NCI-H1048 (cell line): ENCODE measurements around the gene PLEKHA6.
A peak's percentile ranks its signal among the peaks of the same experiment; 100 is the strongest.

Experiments
- DNase-seq: peaks from one replicate; lab custom pipeline; 2025; lab: John Stamatoyannopoulos, UW

PLEKHA6 gene

DNA sequence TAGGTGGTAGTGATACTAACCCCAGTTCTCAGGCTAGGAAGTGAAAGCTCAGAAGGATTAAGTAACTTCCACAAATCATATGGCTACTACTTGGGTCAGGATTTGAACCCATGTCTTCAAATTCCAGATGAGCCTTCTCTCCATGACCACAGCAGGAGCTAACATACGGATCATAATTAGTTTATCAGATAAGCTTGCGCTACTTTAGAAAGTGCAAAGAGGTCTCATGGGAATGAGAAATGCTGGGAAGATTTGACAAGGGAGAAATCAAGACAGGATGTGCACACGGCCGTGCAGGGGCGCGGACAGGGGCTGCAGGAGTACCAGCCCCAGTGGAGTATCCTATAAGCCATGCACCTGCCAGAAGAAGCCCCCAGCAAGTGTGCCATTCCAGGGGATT lies 5.2 kb downstream of the PLEKHA6 start:
- DNase-seq: no peak

DNA sequence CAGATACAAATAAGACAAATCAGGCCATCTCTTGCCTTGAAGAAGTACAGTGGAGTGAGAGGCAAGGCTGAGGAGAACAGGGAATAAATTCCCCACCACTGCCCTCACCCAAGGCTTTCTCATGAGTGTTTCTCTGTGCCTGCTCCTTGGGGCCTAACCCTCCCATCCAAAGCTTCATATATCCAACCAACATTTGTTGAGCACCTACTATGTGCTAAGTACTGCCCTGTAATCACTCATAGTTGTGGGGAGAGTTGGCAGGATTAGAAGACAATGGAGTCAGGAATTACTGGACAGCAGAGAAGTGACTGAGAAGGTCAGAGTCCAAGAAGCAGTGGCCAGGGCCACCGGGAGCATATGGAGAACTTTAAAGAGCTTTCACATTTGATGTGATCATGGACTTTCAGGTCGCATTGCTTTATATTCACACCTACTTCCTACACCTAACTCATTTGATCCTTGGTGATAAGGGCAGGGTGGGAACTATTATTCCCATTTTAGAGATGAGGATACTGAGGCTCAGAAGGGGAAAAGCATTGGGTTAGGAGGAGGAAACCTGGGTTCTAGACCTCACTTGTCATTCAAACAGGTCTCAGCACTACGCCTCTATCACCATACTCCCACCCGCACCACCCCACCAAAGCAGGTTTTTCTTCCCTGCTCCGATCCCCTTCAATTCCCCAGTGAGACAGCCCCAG lies 6.4 kb downstream of the PLEKHA6 start:
- no peak for DNase-seq

GRCh38 chr1:204350857-204351573 lies 8.7 kb downstream of the PLEKHA6 start:
- DNase-seq: no peak

- DNase-seq: no peak
Observed at GRCh38 chr1:204350312-204350711, 9.4 kb downstream of the PLEKHA6 start.

GRCh38 chr1:204349602-204350001 lies 10.1 kb downstream of the PLEKHA6 start:
- DNase-seq: no peak

DNA sequence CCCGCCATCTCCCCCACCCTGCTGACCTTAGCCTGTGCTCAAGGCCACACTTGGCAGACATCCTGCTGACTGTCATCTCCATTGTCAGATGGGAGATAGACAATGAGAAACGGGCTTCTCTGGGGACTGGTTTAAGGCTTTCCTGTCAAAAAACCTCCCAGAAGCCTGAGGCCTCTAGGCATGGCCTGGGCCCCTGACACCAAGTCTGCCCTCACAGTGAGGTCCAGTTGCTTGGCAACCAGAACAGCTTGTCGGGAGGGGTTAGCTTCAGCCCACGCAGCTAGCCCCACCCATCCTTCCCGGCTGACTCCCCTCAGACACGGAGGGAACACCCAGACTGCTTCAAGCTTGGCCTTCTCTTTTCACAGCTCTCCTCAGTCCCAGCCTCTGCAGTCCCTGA lies 11.0 kb downstream of the PLEKHA6 start:
- no peak for DNase-seq

DNA sequence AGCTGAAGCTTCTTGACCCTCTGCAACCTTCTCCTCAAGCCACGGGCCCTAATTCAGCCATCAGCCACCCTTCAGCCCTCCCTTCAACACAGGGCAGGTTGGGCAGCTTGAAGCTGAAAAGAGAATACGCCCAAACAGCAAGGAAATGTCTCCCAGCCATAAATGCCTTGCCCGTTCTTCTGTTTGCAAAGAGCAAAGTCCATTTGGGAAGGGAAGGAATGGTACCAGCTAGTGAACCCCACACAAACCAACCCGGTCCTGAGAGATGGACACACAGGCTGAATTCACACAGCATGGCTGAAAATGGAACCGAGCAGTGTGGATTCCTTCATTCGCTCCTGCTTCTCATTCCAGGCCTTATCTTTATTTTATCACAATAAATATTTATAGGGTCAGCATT lies 11.5 kb downstream of the PLEKHA6 start:
- DNase-seq: no peak

DNA sequence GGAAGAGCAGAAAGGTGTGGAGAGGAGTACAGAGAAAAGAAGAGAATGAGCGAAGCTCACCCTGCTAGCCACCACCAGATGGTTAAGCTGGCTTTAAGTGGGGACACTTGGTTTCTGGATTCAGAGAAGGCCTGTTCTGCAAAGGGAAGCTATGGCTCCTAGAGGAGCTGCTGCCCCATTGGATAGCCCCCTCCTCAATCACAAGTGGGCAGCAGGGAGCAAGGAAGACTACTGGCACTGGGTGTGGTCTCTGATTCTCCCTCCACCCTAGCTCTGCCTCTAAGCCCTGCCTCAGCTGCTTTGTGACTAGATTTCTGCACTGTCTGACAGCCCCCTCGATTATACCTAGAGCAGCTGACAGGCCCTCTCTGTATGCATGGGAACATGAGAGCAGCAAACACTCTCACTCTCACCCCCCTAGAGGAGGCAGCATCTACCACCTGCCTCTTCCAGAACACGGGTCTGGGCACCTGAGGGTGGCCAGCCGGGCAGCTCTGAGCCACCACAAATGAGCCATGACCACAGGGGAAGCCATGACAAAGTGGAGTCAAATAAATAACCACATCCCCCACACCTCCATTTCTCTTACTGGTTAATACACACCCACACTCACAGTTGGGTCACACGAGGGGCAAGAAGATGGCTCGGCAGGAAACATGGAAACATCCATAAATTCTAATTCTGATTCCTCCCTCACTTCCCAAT lies 13.6 kb downstream of the PLEKHA6 start:
- no peak for DNase-seq

DNA sequence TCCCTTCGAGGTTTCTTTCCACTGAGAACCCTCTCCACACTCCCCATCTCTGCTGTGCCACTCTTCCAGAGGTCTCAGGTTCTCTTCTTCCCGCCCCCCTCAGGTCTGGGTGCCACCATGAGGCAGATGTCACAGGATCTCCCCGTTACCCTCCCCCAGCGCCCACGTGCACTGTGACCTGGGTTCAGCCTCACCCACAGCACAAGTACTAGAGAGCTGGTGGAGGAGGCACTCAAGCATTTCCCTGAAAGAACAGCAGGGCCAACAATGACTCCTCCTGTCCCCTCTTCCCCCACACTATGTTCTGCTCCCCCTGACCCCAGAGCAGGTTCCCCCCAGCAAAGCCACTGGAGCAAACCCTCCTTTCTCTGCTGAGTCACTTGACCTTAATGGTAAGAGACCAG lies 14.3 kb downstream of the PLEKHA6 start:
- no peak for DNase-seq

DNA sequence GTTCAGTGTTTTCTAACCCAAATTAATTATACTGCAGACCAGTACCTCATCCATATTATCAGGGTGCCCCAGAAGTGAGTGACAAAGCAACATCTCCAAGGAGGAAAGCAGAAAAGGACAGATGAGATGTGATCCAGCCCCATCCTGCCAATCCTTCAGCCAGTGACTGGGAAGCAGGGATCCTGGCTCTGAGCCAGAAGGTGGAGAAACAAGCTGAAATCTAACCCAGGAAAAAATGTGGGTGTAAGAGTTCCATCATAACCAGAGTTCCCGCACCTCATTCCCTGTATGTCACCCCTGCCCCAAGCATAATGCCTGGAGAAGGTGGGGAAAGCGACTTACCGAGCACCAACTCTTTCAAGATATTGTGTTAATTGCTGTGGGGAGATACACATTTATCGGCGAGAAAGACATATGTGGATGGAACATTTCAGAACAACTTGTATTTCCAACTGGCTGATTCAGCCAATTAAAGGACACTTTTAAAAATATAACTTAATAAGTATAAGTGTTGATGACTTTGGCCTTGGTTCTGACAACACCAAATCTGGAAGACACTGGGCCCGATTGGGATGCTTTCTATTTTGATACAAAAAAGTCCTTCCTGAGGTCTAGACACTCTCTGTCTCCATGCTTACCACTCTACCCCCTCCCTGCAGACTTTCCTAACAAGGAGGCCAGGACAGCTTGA lies 14.9 kb downstream of the PLEKHA6 start:
- DNase-seq: no peak

DNA sequence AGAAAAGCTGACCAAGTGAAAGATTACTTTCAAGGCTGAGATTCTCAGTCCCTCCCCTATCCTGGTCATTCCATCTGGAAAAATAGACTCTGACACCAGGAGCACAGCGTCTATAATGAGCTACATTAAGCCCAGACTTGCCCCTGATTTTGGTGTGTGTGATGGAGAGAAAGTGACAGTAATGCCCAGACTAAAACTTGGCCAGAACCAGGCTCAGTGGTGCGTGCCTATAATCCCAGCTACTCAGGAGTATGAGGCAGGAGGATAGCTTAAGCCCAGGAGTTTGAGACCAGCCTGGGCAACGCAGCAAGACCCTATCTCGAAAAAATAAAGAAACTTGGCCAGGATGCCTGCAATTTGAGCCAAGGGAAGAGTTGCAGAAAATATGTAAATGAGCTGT lies 15.9 kb downstream of the PLEKHA6 start:
- DNase-seq: no peak

GRCh38 chr1:204343247-204343646 lies 16.5 kb downstream of the PLEKHA6 start:
- no peak for DNase-seq

DNA sequence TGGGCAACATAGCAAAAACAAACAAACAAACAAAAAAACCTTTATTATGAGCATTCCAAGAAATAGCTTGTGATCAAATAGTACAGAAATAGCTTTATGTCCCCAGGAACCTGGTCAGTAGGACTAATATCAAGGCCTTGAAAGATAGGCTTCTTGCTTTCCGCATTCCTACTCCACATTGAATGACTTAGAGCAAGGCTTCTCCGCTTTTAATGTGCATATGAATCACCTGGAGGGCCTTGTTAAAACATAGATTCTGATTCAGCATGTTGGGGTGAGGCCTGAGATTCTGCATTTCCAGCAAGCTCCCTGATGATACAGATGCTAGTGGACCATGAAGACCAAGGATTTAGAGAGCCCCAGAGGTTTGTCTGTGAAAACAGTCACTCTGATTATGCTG lies 17.4 kb downstream of the PLEKHA6 start:
- no peak for DNase-seq

DNA sequence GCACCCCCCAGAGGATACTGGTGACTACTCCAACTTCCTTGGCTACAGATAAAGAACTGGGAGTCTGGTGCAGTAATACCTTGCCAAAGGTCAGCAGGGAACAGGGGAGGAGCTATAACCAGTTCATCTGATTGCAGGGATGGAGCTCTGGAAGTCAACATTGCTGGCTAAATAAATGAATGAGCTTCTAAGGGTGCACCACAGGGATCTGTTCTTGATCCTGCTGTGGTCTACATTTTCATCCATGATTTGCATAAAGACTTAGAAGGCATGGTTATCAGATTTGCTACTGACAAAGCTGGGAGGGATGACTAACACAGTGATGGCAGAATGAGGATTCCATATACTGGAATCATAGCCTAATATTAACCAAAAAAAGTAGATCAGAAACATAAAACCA lies 18.3 kb downstream of the PLEKHA6 start:
- no peak for DNase-seq

GRCh38 chr1:204340081-204340889 lies 19.4 kb downstream of the PLEKHA6 start:
- DNase-seq: peak; percentile 40

DNA sequence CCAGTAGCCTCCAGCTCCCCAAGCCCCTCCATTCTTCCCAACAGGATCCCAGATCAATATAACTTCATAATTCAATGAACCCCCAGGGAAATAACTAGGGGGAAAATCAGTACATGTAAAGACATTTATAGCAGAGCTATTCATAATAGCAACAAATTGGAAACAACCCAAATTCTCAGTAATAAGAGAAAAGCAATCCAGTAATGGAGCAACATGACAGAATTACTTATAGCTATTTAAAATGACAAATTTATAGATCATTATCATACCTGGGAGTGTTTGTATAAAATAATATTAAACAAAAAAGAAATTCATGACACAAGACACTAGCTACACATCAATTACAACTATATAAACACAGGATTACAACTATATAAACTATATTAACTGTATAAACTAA lies 20.2 kb downstream of the PLEKHA6 start:
- no peak for DNase-seq

DNA sequence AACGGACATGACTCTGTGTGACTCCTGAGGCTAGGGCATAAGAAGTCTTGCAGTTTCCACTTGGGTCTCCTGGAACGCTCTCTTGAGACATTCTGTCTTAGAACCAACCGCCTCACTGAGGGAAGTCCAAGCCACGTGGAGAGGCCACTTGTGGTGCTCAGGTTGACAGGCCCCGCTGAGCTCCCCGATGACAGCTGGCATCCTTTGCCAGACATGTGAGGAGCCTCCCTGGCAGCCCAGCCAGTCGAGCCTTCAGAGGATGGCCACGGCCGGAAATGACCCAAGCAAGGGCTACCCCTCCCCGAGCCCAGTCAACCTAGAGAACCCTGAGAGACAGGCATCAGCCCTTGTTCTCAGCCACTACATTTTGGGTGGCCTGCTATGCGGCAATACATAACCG lies 20.7 kb downstream of the PLEKHA6 start:
- no peak for DNase-seq

GRCh38 chr1:204338360-204338759 lies 21.4 kb downstream of the PLEKHA6 start:
- no peak for DNase-seq

- no peak for DNase-seq
Observed at GRCh38 chr1:204337583-204337982, 22.1 kb downstream of the PLEKHA6 start.

GRCh38 chr1:204337036-204337429 lies 22.7 kb downstream of the PLEKHA6 start:
- DNase-seq: no peak

GRCh38 chr1:204336421-204337035 lies 23.2 kb downstream of the PLEKHA6 start:
- DNase-seq: no peak
